ENCODE results near the gene ARMCX4.
"Not testable (repeated sequence)": the region's sequence is repeated elsewhere in the genome, so short reads cannot be mapped to it uniquely, and the experiment has no call there.

The ARMCX4 gene

GRCh38 chrX:101485212-101485949 lies at the start of gene ARMCX4:
ARMCX4 (plus strand) TSS chrX:101485456; CDS start chrX:101488590, 3,134 bp downstream.
- peak; percentile 52 for DNase-seq

- DNase-seq: no peak
These were observed 43.2 kb upstream of the ARMCX4 start for GRCh38 chrX:101442085-101442484.

GRCh38 chrX:101449279-101449678 lies 36.0 kb upstream of the ARMCX4 start:
- DNase-seq: no peak

GRCh38 chrX:101450085-101450484 lies 35.2 kb upstream of the ARMCX4 start:
- DNase-seq: no peak

GRCh38 chrX:101450961-101451360 lies 34.3 kb upstream of the ARMCX4 start:
- no peak for DNase-seq

- DNase-seq: no peak
These were observed 33.2 kb upstream of the ARMCX4 start for GRCh38 chrX:101452056-101452455.

GRCh38 chrX:101460669-101461068 lies 24.6 kb upstream of the ARMCX4 start:
- no peak for DNase-seq

GRCh38 chrX:101462892-101463291 lies 22.4 kb upstream of the ARMCX4 start:
- no peak for DNase-seq

- no peak for DNase-seq
These were observed 6.9 kb upstream of the ARMCX4 start for GRCh38 chrX:101478366-101478765.

GRCh38 chrX:101482296-101482695 lies 3.0 kb upstream of the ARMCX4 start:
- DNase-seq: no peak

- no peak for DNase-seq
These were observed 1.6 kb upstream of the ARMCX4 start for GRCh38 chrX:101483705-101484104.

GRCh38 chrX:101484135-101484534 lies 1.1 kb upstream of the ARMCX4 start:
- no peak for DNase-seq

GRCh38 chrX:101488796-101489195 lies 3.5 kb downstream of the ARMCX4 start:
- DNase-seq: no peak

- DNase-seq: no peak
These were observed 6.7 kb downstream of the ARMCX4 start for GRCh38 chrX:101491943-101492342.

GRCh38 chrX:101493225-101493624 lies 8.0 kb downstream of the ARMCX4 start:
- no peak for DNase-seq

GRCh38 chrX:101502929-101503328 lies 17.7 kb downstream of the ARMCX4 start:
- not testable (repeated sequence) for DNase-seq

GRCh38 chrX:101507372-101507771 lies 22.1 kb downstream of the ARMCX4 start:
- DNase-seq: no peak

- DNase-seq: no peak
These were observed 22.7 kb downstream of the ARMCX4 start for GRCh38 chrX:101507986-101508385.

GRCh38 chrX:101530944-101531343 lies 45.7 kb downstream of the ARMCX4 start:
- DNase-seq: no peak
